IPS-20b (cell line): ENCODE measurements around the gene TSHZ3.

Experiments
- H3K27ac ChIP-seq: one replicate; pipeline ENCODE4 v1.5.1; 2013; ENCODE audit warnings: low read length
- H3K27me3 ChIP-seq: 2 replicates; pipeline ENCODE4 v1.6.1; 2013; ENCODE audit warnings: mild to moderate bottlenecking, low read length, inconsistent platforms; ENCODE audit not compliant: insufficient read depth
- H3K36me3 ChIP-seq: 2 replicates; pipeline ENCODE4 v1.6.1; 2013; ENCODE audit warnings: low read depth, mild to moderate bottlenecking, inconsistent platforms, low read length, moderate library complexity; ENCODE audit not compliant: insufficient read depth
- H3K4me1 ChIP-seq: 2 replicates; pipeline ENCODE4 v1.6.1; 2013; ENCODE audit warnings: mild to moderate bottlenecking, control low read depth, inconsistent platforms, low read length, moderate library complexity; ENCODE audit not compliant: insufficient read depth
- H3K4me3 ChIP-seq: 2 replicates; pipeline ENCODE4 v1.5.1; 2013; ENCODE audit warnings: mild to moderate bottlenecking, low read length, inconsistent platforms
- H3K9ac ChIP-seq: 2 replicates; pipeline ENCODE4 v1.6.1; 2013; ENCODE audit warnings: low read depth, mild to moderate bottlenecking, inconsistent platforms, low read length, moderate library complexity
- H3K9me3 ChIP-seq: 2 replicates; pipeline ENCODE4 v1.6.1; 2013; ENCODE audit warnings: mild to moderate bottlenecking, low read depth, low read length, inconsistent platforms; ENCODE audit not compliant: insufficient read depth

Gene TSHZ3

GRCh38 chr19:31346184-31347059, 2.8 kb downstream of the TSHZ3 start:
- Histone ChIP-seq H3K36me3 (no peaks in the 10 kb centered on the region), H3K27me3 (peaks cover 52% of the 10 kb centered on the region), H3K27ac (no peak overlapping the region), H3K9me3 (no peaks in the 10 kb centered on the region), H3K4me1 (peaks cover 8% of the 10 kb centered on the region; the same call in 1 of the 2 replicates), H3K9ac (no peak overlapping the region), H3K4me3 (no peak overlapping the region)

- H3K27me3 ChIP-seq, result peaks cover 46% of the 10 kb centered on the region
- no peak overlapping the region for H3K9ac ChIP-seq
- no peak overlapping the region for H3K27ac ChIP-seq
- H3K9me3 ChIP-seq, result no peaks in the 10 kb centered on the region
- no peaks in the 10 kb centered on the region for H3K36me3 ChIP-seq
- H3K4me1 ChIP-seq, result peaks cover 13% of the 10 kb centered on the region; the same call in 1 of the 2 replicates
- no peak overlapping the region for H3K4me3 ChIP-seq
Observed at GRCh38 chr19:31344403-31344802, 4.8 kb downstream of the TSHZ3 start.

- H3K27me3 ChIP-seq, result peaks cover 35% of the 10 kb centered on the region
Observed at GRCh38 chr19:31342926-31343325, 6.3 kb downstream of the TSHZ3 start.

GRCh38 chr19:31340042-31341025, 8.9 kb downstream of the TSHZ3 start:
- Histone ChIP-seq H3K36me3 (no peaks in the 10 kb centered on the region), H3K27ac (no peak overlapping the region), H3K4me1 (peaks cover 13% of the 10 kb centered on the region; the same call in 1 of the 2 replicates), H3K9ac (no peak overlapping the region), H3K4me3 (no peak overlapping the region), H3K27me3 (peaks cover 9% of the 10 kb centered on the region), H3K9me3 (no peaks in the 10 kb centered on the region)

More at GRCh38 chr19:31342926-31343325, 6.3 kb downstream of the TSHZ3 start:
- Histone ChIP-seq H3K9ac (no peak overlapping the region), H3K36me3 (no peaks in the 10 kb centered on the region), H3K4me3 (no peak overlapping the region), H3K4me1 (peaks cover 17% of the 10 kb centered on the region; the same call in 1 of the 2 replicates), H3K9me3 (no peaks in the 10 kb centered on the region), H3K27ac (no peak overlapping the region)

GRCh38 chr19:31339411-31339810, 9.8 kb downstream of the TSHZ3 start:
- Histone ChIP-seq H3K4me3 (no peak overlapping the region), H3K27me3 (peaks cover under 1% of the 10 kb centered on the region), H3K36me3 (no peaks in the 10 kb centered on the region), H3K9ac (no peak overlapping the region), H3K9me3 (no peaks in the 10 kb centered on the region), H3K4me1 (peaks cover 18% of the 10 kb centered on the region; the same call in 1 of the 2 replicates), H3K27ac (no peak overlapping the region)

GRCh38 chr19:31338069-31338776, 11.0 kb downstream of the TSHZ3 start:
- Histone ChIP-seq H3K4me3 (no peak overlapping the region), H3K27ac (no peak overlapping the region), H3K4me1 (peaks cover 26% of the 10 kb centered on the region; the same call in 1 of the 2 replicates), H3K36me3 (no peaks in the 10 kb centered on the region), H3K27me3 (no peaks in the 10 kb centered on the region), H3K9me3 (no peaks in the 10 kb centered on the region), H3K9ac (peak overlapping the region; percentile 32; the same call in 1 of the 2 replicates)

- Histone ChIP-seq H3K36me3 (no peaks in the 10 kb centered on the region), H3K4me3 (no peak overlapping the region), H3K4me1 (peaks cover 26% of the 10 kb centered on the region; the same call in 1 of the 2 replicates), H3K27me3 (no peaks in the 10 kb centered on the region), H3K9me3 (no peaks in the 10 kb centered on the region), H3K27ac (no peak overlapping the region), H3K9ac (no peak overlapping the region; the same call in 1 of the 2 replicates)
Observed at GRCh38 chr19:31337008-31337914, 12.0 kb downstream of the TSHZ3 start.

- no peaks in the 10 kb centered on the region for H3K27me3 ChIP-seq
- peaks cover 26% of the 10 kb centered on the region; the same call in 1 of the 2 replicates for H3K4me1 ChIP-seq
- H3K4me3 ChIP-seq, result no peak overlapping the region
- no peak overlapping the region for H3K27ac ChIP-seq
- H3K9me3 ChIP-seq, result no peaks in the 10 kb centered on the region
- no peaks in the 10 kb centered on the region for H3K36me3 ChIP-seq
- H3K9ac ChIP-seq, result no peak overlapping the region
Observed at GRCh38 chr19:31335716-31336115, 13.5 kb downstream of the TSHZ3 start.

GRCh38 chr19:31334849-31335624, 14.2 kb downstream of the TSHZ3 start:
- no peaks in the 10 kb centered on the region for H3K9me3 ChIP-seq
- H3K4me1 ChIP-seq, result peaks cover 24% of the 10 kb centered on the region; the same call in 1 of the 2 replicates
- no peaks in the 10 kb centered on the region for H3K27me3 ChIP-seq
- no peak overlapping the region for H3K9ac ChIP-seq
- no peak overlapping the region for H3K27ac ChIP-seq
- H3K36me3 ChIP-seq, result no peaks in the 10 kb centered on the region
- no peak overlapping the region for H3K4me3 ChIP-seq
